Osteoblast (primary cell): Measurements from ENCODE around the gene LPA. TPM values are rescaled to one million over a fixed set of nuclear protein-coding genes. Genes with fewer than 3 reads are reported as not detected.

ENCODE experiments used
- DNase-seq: peaks from one replicate; pipeline ENCODE4 v3.0.0; 2011; ENCODE audit warnings: low spot score, mixed read lengths; ENCODE audit not compliant: insufficient read length; ENCODE audit errors: missing footprints
- H2AFZ ChIP-seq: 2 replicates; pipeline ENCODE4 v1.6.0; 2011; ENCODE audit warnings: mild to moderate bottlenecking, low read length
- H3K27ac ChIP-seq: 2 replicates; pipeline ENCODE4 v1.5.1; 2011; ENCODE audit warnings: mild to moderate bottlenecking, low read depth, low read length, moderate library complexity
- H3K27me3 ChIP-seq: 2 replicates; pipeline ENCODE4 v1.6.0; 2012; ENCODE audit warnings: mild to moderate bottlenecking, control low read depth, inconsistent platforms, low read length, moderate library complexity; ENCODE audit not compliant: insufficient read depth
- H3K36me3 ChIP-seq: 2 replicates; pipeline ENCODE4 v1.5.1; 2011; ENCODE audit warnings: mild to moderate bottlenecking, low read length, control low read depth, moderate library complexity; ENCODE audit not compliant: insufficient read depth
- H3K4me1 ChIP-seq: 2 replicates; pipeline ENCODE4 v1.5.1; 2011; ENCODE audit warnings: mild to moderate bottlenecking, low read length, control low read depth, moderate library complexity; ENCODE audit not compliant: insufficient read depth
- H3K4me2 ChIP-seq: 2 replicates; pipeline ENCODE4 v1.6.0; 2011; ENCODE audit warnings: mild to moderate bottlenecking, low read length; ENCODE audit not compliant: insufficient read depth
- H3K4me3 ChIP-seq: fragments of 200-600 bp; sonication (generic); 3 replicates; pipeline ENCODE4 v1.5.1; 2012; ENCODE audit warnings: mild to moderate bottlenecking, low read length, inconsistent platforms; ENCODE audit not compliant: insufficient read depth
- H3K79me2 ChIP-seq: 2 replicates; pipeline ENCODE4 v1.6.0; 2012; ENCODE audit warnings: mild to moderate bottlenecking, low read length, control low read depth, inconsistent platforms; ENCODE audit not compliant: insufficient read depth
- H3K9me3 ChIP-seq: 2 replicates; pipeline ENCODE4 v1.5.1; 2011; ENCODE audit warnings: low read depth, low read length, control low read depth
- H4K20me1 ChIP-seq: 2 replicates; pipeline ENCODE4 v1.6.0; 2012; ENCODE audit warnings: mild to moderate bottlenecking, low read length, control low read depth; ENCODE audit not compliant: insufficient read depth
- CTCF ChIP-seq: IDR thresholded peaks from 2 replicates; pipeline ENCODE4 v1.5.1; 2011; ENCODE audit warnings: mild to moderate bottlenecking, low read depth, low read length, moderate library complexity; ENCODE audit errors: extremely low read depth
- total RNA-seq: library from RNA; depleted of rRNA; stranded (reverse); fragments of >200 nt; gene quantifications from 2 replicates; pipeline ENCODE4 v1.2.3, GENCODE V29; 2012

The LPA gene
- total RNA-seq, 1 donor = not detected

DNA sequence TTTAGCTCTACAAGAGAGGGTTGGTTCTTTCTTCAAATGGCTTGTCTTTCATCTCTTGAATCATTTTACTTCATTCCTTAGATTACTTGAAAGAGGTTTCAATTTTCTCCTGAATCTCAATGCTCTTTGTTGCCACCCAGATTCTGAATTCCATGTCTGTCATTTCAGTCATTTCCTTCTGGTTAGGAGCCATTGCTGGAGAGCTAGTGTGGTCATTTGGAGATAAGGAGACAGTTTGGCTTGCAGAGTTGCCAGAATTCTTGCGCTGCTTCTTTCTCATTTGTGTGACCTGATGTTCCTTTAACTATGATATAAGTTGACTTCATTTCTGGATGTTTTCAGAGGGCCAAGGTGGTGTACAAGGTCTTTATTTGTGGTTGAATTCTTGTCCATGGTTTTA is 158.1 kb downstream of the LPA start:
- H3K4me2 ChIP-seq = no peak overlapping the region
- no peak overlapping the region for H3K27ac ChIP-seq
- H3K27me3 ChIP-seq = no peaks in the 10 kb centered on the region
- H3K79me2 ChIP-seq = no peaks in the 10 kb centered on the region
- H4K20me1 ChIP-seq = no peaks in the 10 kb centered on the region
- TF ChIP-seq CTCF = no peak
- DNase-seq = peak; percentile 32
- H3K9me3 ChIP-seq = peaks cover 2% of the 10 kb centered on the region
- H2AFZ ChIP-seq = no peak overlapping the region
- H3K36me3 ChIP-seq = no peaks in the 10 kb centered on the region
- H3K4me1 ChIP-seq = no peaks in the 10 kb centered on the region
- no peak overlapping the region for H3K4me3 ChIP-seq

- no peaks in the 10 kb centered on the region for H3K27me3 ChIP-seq
- H3K4me1 ChIP-seq = no peaks in the 10 kb centered on the region
- no peak for DNase-seq
- no peak overlapping the region for H3K27ac ChIP-seq
- no peaks in the 10 kb centered on the region for H4K20me1 ChIP-seq
- no peaks in the 10 kb centered on the region for H3K36me3 ChIP-seq
- H3K4me2 ChIP-seq = no peak overlapping the region
- H2AFZ ChIP-seq = no peak overlapping the region
- H3K79me2 ChIP-seq = no peaks in the 10 kb centered on the region
- H3K9me3 ChIP-seq = peaks cover 2% of the 10 kb centered on the region
- no peak for TF ChIP-seq CTCF
- no peak overlapping the region for H3K4me3 ChIP-seq
Observed at GRCh38 chr6:160500639-160501038, 163.4 kb downstream of the LPA start.

GRCh38 chr6:160494576-160494975 is 169.5 kb downstream of the LPA start:
- Histone ChIP-seq H3K4me3 (no peak overlapping the region), H4K20me1 (no peaks in the 10 kb centered on the region), H3K4me1 (no peaks in the 10 kb centered on the region), H3K27ac (no peak overlapping the region), H3K79me2 (no peaks in the 10 kb centered on the region), H3K4me2 (no peak overlapping the region), H3K27me3 (no peaks in the 10 kb centered on the region), H3K9me3 (no peaks in the 10 kb centered on the region), H2AFZ (no peak overlapping the region), H3K36me3 (no peaks in the 10 kb centered on the region)
- DNase-seq = no peak
- no peak for TF ChIP-seq CTCF

DNA sequence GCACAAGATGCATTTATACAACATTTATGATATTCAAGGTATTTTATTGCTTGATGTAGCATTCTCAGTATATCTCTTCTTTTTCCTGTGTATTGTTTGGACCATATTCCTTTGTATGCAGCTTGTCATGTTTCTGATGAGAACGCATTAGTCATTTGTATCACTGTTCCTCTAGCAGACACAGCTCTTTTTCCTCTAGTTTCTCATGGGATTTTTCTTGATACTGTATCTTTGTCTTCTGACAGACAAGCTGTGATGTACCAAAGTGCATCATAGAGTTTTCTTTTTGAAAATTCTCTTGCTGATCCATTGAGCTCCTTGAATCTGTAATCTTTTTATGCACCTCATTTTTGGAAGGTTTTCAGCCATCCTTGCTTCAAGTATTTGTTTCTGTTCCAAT is 175.0 kb downstream of the LPA start:
- H4K20me1 ChIP-seq = no peaks in the 10 kb centered on the region
- DNase-seq = no peak
- H3K4me1 ChIP-seq = no peaks in the 10 kb centered on the region
- no peak overlapping the region for H3K27ac ChIP-seq
- no peak overlapping the region for H3K4me3 ChIP-seq
- H3K27me3 ChIP-seq = no peaks in the 10 kb centered on the region
- no peak overlapping the region for H2AFZ ChIP-seq
- no peaks in the 10 kb centered on the region for H3K79me2 ChIP-seq
- H3K4me2 ChIP-seq = no peak overlapping the region
- H3K9me3 ChIP-seq = no peaks in the 10 kb centered on the region
- H3K36me3 ChIP-seq = no peaks in the 10 kb centered on the region
- TF ChIP-seq CTCF = no peak
